Left lung (tissue), 10 donors: ENCODE measurements around the gene GAPDHS. TPM values are rescaled to one million over a fixed set of nuclear protein-coding genes. Genes with fewer than 3 reads are reported as not detected.

ENCODE experiments used
- ATAC-seq: fragments of 200-7000 bp; cut with Tn5 transposase; one replicate; pipeline ENCODE4 v1.9.1; 2020; ENCODE audit warnings: moderate library complexity
- DNase-seq, 4 donors: peaks; one replicate each; pipeline ENCODE4 v3.0.0-alpha.2; 2013 to 2020
- H3K27ac ChIP-seq, 2 donors: fragments of 200-600 bp; sonication (generic) in 1 of 2; one replicate each; pipeline versions ENCODE4 v1.5.0 to v1.8.0; 2020 to 2021
- H3K27me3 ChIP-seq, 2 donors: fragments of 200-600 bp; sonication (generic) in 1 of 2; one replicate each; pipeline versions ENCODE4 v1.5.0 to v1.8.0; 2020 to 2021
- H3K36me3 ChIP-seq, 2 donors: fragments of 200-600 bp; sonication (generic) in 1 of 2; one replicate each; pipeline versions ENCODE4 v1.5.0 to v1.8.0; 2020 to 2021
- H3K4me1 ChIP-seq, 2 donors: fragments of 200-600 bp; one replicate each; pipeline ENCODE4 v1.8.0; 2021
- H3K4me3 ChIP-seq, 2 donors: fragments of 200-600 bp; sonication (generic) in 1 of 2; one replicate each; pipeline versions ENCODE4 v1.5.0 to v1.8.0; 2020 to 2021; ENCODE audit warnings: mild to moderate bottlenecking in 1 of 2
- H3K9me3 ChIP-seq, 2 donors: fragments of 200-600 bp; sonication (generic) in 1 of 2; one replicate each; pipeline versions ENCODE4 v1.5.0 to v1.8.0; 2020 to 2021
- CTCF ChIP-seq, 2 donors: fragments of 200-600 bp; sonication (generic) in 1 of 2; IDR thresholded peaks; one replicate each; pipeline versions ENCODE4 v1.5.0 to v1.8.0; 2021; ENCODE audit warnings: antibody characterized with exemption in 2 of 2
- intact Hi-C, 2 donors: fragments of 100-400 bp; cut with DNase I; formaldehyde crosslinking; loops; one replicate each; pipeline versions ENCODE4 v1.11.2 to v1.14.2; 2022
- polyA plus RNA-seq, 6 donors: library from polyadenylated mRNA; unstranded; fragments of 120-200 nt; gene quantifications; one replicate each; pipeline ENCODE4 v1.2.1, GENCODE V29; 2013; ENCODE audit not compliant: insufficient read length in 6 of 6
- total RNA-seq, 2 donors: library from RNA; stranded (reverse); fragmentation: NEBNext Ultra II Directional; extraction: Animal tissue kit (Norgen Biotek cat#: 25700); gene quantifications; one replicate each; pipeline ENCODE4 v1.2.1, GENCODE V29; 2021
- donor health status: DM: no; HTN: yes; CAD: no.
- donor health status: DM: no; HTN: no; CAD: no.

Gene GAPDHS
- total and polyA plus RNA-seq, 8 donors: not detected

- H3K9me3 ChIP-seq: no peaks in the 10 kb centered on the region
- H3K27me3 ChIP-seq: peaks cover 0 to 3% of the 10 kb centered on the region in 2 donors
- intact Hi-C loops: loop anchor here in 1 of 2 donors (10.0 kb wide), 1 partner anchor 143 kb away; the partner anchor contains the start of gene FFAR3
- TF ChIP-seq CTCF (IDR thresholded peaks at IDR 0.05): no peak
- H3K36me3 ChIP-seq: no peaks in the 10 kb centered on the region
- ATAC-seq (no peak), DNase-seq (no peak)
- H3K4me1 ChIP-seq: peaks cover 0 to 8% of the 10 kb centered on the region in 2 donors
- no peak overlapping the region for H3K27ac ChIP-seq
- H3K4me3 ChIP-seq: no peak overlapping the region
Observed at GRCh38 chr19:35497406-35497805, 35.9 kb upstream of the GAPDHS start.

- no peak for TF ChIP-seq CTCF (IDR thresholded peaks at IDR 0.05)
- ATAC-seq: no peak
- intact Hi-C loops: loop anchor here in 1 of 2 donors (10.0 kb wide), 1 partner anchor 143 kb away; the partner anchor contains the start of gene FFAR3
Observed at GRCh38 chr19:35498220-35498619, 35.0 kb upstream of the GAPDHS start.

GRCh38 chr19:35498984-35499527, 34.2 kb upstream of the GAPDHS start:
- DNase-seq (no peak), ATAC-seq (no peak)
- no peak overlapping the region for H3K27ac ChIP-seq
- H3K9me3 ChIP-seq: no peaks in the 10 kb centered on the region
- no peak for TF ChIP-seq CTCF (IDR thresholded peaks at IDR 0.05)
- no peak overlapping the region for H3K4me3 ChIP-seq
- peaks cover 0 to 3% of the 10 kb centered on the region in 2 donors for H3K27me3 ChIP-seq
- intact Hi-C loops: loop anchor here in 1 of 2 donors (10.0 kb wide), 1 partner anchor 144 kb away; the partner anchor contains the start of gene FFAR3
- H3K4me1 ChIP-seq: peaks cover 0 to 8% of the 10 kb centered on the region in 2 donors
- no peaks in the 10 kb centered on the region for H3K36me3 ChIP-seq

More at GRCh38 chr19:35498220-35498619, 35.0 kb upstream of the GAPDHS start:
- Histone ChIP-seq H3K4me3 (no peak overlapping the region), H3K36me3 (no peaks in the 10 kb centered on the region), H3K27ac (no peak overlapping the region), H3K27me3 (peaks cover 0 to 3% of the 10 kb centered on the region in 2 donors), H3K9me3 (no peaks in the 10 kb centered on the region), H3K4me1 (peaks cover 0 to 8% of the 10 kb centered on the region in 2 donors)
- DNase-seq: no peak

- Histone ChIP-seq H3K4me1 (peaks cover 0 to 1% of the 10 kb centered on the region in 2 donors), H3K4me3 (no peak overlapping the region), H3K27ac (no peak overlapping the region), H3K9me3 (no peaks in the 10 kb centered on the region), H3K36me3 (no peaks in the 10 kb centered on the region), H3K27me3 (peaks cover 0 to 8% of the 10 kb centered on the region in 2 donors)
- ATAC-seq: no peak
- no peak for TF ChIP-seq CTCF (IDR thresholded peaks at IDR 0.05)
- intact Hi-C loops: no loop called here
- DNase-seq: no peak
Observed at GRCh38 chr19:35500611-35501010, 32.6 kb upstream of the GAPDHS start.

DNA sequence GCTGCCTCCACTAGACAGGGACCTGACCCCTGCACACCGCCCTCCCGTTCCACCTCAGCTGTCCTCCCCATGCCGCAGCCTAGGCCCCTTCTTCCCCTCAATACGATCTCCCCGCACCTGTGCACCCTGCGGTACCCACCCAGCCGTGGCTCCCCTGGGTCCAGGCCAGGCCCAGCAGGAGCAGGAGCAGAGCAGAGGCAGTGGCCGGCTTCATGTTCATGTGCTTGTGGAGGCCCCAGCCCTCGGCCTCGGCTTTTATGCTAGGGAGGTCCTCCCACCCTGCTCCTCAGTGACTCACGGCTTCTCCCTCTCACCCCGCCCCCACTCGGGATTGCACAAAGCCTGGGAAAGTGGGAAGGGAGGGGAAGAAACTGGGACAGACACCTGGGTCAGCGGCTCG, 31.6 kb upstream of the GAPDHS start:
- H3K9me3 ChIP-seq: no peaks in the 10 kb centered on the region
- H3K27ac ChIP-seq: no peak overlapping the region
- ATAC-seq (peak; percentile 47), DNase-seq (peak in 1 of 4 donors; percentile 75)
- no peak overlapping the region for H3K4me3 ChIP-seq
- no peak for TF ChIP-seq CTCF (IDR thresholded peaks at IDR 0.05)
- intact Hi-C loops: no loop called here
- peaks cover 0 to 9% of the 10 kb centered on the region in 2 donors for H3K27me3 ChIP-seq
- H3K36me3 ChIP-seq: no peaks in the 10 kb centered on the region
- no peaks in the 10 kb centered on the region for H3K4me1 ChIP-seq
